ENCODE results near the gene SLC24A3.
"Not testable (repeated sequence)": the region's sequence is repeated elsewhere in the genome, so short reads cannot be mapped to it uniquely, and the experiment has no call there.

The SLC24A3 gene

DNA sequence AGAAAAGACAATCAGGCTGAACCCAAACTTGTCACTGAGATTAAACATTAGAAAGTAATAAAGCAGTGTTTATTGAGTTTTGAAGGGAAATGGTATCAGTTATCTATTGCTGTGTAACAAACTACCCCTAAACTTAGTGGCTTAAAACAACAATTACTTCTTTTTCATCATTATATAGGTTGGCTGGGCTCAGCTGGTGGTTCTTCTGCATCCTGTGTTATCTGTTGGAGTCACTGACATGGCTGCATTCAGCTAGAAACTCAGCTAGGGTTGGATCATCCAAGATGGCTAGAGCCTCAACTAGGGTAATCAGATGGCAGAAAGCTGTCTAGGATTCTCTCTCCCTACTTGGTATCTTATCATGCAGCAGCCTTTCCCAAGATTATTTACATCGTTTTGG is 533.1 kb downstream of the SLC24A3 start:
- no peak for DNase-seq (ENCODE audit: low read depth in 2 of 2)

- no peak for DNase-seq (ENCODE audit: low read depth in 2 of 2)
These were observed 534.0 kb downstream of the SLC24A3 start for GRCh38 chr20:19746396-19746795.

DNA sequence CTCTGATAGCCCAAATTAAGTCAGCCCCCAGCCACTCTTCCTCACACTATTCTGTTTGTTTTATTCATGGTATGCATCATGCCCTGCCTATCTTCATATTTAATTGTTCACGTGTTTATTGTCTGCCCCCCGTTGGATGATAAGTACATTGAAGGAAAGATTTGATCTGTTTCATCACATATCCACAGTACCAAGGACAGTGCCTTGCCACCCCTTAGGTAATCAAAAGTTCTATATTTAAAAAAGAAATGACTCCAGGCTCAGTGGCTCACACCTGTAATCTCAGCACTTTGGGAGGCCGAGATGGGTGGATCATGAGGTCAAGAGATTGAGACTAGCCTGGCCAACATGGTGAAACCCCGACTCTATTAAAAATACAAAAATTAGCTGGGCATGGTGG is 535.5 kb downstream of the SLC24A3 start:
- no peak for DNase-seq (ENCODE audit: low read depth in 2 of 2)

GRCh38 chr20:19748681-19749080 is 536.2 kb downstream of the SLC24A3 start:
- no peak for DNase-seq (ENCODE audit: low read depth in 2 of 2)

GRCh38 chr20:19749618-19750071 is 537.2 kb downstream of the SLC24A3 start:
- DNase-seq (ENCODE audit: low read depth in 2 of 2): no peak

DNA sequence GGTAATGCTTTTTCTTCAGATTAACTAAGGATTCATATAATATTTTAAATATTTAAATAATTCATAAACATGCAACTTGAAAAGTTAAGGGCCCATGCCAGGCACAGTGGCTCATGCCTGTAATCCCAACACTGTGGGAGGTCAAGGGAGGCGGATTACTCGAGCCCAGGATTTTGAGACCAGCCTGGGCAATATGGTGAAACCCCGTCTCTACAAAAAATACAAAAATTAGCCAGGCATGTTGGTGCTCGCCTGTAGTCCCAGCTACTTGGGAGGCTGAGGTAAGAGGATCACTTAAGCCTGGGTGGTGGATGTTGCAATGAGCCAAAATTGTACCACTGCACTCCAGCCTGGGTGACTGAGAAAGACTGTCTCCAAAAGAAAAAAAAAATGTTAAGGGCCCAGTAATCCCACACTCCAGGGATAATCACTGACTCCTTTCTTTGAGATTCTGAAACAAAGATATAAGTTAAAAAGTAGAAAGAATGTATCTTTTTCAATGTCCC is 537.7 kb downstream of the SLC24A3 start:
- no peak for DNase-seq (ENCODE audit: low read depth in 2 of 2)

- DNase-seq (ENCODE audit: low read depth in 2 of 2): no peak
These were observed 538.6 kb downstream of the SLC24A3 start for GRCh38 chr20:19750907-19751636.

GRCh38 chr20:19754201-19754600 is 541.8 kb downstream of the SLC24A3 start:
- DNase-seq (ENCODE audit: low read depth in 2 of 2): not testable (repeated sequence)

- DNase-seq (ENCODE audit: low read depth in 2 of 2): no peak
These were observed 544.5 kb downstream of the SLC24A3 start for GRCh38 chr20:19756761-19757486.

- DNase-seq (ENCODE audit: low read depth in 2 of 2): no peak
These were observed 545.2 kb downstream of the SLC24A3 start for GRCh38 chr20:19757487-19758132.

DNA sequence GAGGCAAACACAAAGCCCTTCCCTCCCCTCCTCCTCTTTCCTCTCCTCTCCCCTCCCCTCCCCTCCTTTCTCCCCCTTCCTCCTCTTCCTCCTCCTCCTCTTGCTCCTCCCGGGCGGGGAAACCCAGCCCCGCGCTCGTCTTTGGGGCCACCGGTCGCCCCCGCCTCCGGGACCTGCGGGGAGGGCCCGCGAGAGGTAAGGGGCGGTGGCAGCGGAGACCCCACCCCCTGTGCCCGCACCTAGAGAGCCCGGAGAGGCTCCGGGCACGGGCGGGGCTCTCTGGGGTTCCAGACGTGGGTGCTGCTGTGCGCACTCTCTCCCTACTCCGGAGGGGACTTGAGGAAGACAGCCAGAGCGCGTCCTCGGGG is 545.7 kb downstream of the SLC24A3 start, which contains the start of gene RIN2:
TSS of gene RIN2 (plus strand) at position 126 of the 368 bp plus-strand sequence. CDS start 131,344 bp downstream, outside the sequence.
- DNase-seq (ENCODE audit: low read depth in 2 of 2): no peak

DNA sequence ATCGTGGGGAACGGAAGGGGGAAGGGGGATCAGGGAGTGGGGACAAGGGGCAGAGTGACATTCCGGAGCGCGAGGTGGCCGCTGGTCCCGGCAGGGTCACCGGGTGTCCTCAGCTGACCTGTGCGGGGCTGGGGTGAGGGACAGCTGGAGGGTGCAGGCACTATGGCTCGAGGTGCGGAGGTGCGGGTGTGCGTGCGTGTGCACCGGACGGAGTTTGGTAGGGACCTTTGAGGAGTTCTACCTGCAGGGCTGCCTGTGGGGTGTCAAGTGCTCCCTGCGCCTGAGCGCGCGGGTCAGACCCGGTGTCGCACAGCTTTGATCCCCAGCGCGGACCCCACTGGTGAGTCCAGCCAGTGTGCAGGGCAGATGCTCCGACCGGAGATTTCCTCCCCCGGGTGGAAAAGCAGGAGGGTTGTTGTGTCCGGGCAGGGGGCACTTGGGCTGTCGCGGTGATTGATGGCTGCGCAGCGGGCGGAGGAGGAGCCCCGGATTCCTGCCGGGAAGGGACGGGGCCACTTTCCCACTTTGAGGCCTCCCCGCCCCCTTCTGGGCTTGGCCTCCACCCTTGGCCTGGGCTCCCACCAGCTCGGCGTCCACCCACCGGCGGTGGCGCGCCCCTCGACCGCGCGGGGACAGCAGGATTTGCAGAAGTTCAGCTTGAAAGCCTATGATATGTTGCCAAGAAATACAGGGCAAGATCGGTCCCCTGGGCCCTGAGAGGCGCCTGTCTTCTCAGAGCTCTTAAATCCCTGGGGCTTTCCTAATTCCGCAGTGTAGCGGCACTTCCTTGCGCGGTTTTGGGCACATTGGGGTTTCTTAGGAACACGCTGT is 546.3 kb downstream of the SLC24A3 start:
- no peak for DNase-seq (ENCODE audit: low read depth in 2 of 2)

DNA sequence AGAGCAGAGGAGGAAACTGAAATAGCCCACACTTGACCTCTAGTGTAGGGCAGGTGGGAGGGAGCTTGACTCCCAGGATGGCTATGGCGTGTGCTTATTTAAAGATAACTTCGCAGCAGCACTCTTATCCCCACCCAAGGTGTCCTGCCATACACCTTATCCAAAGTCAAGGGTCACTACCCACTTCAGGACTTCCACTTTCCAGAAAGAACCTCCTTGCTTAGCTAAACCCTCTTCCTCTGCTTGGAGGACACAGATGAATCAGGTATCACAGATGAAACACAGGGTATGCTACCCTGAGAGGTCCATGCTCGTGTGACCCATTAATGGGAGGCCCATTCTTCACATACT is 547.9 kb downstream of the SLC24A3 start:
- no peak for DNase-seq (ENCODE audit: low read depth in 2 of 2)

DNA sequence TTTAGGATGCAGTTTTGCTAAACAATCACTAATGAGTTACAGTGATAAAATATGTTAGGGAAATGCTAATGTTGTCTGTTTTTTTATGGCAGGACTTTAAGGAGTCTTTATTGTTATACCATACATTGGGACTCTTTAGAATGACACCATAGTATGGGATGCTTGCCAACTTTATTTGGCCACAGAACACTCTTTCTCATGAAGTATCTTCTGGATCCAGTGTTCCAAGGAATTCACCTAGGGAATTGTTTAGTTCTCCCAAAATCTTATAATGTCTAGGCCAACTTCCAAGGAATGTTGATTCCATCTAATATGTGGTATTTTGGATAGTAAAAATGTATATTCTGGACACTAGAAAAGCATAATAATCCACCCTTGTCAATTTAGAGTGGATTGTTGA is 548.9 kb downstream of the SLC24A3 start:
- DNase-seq (ENCODE audit: low read depth in 2 of 2): no peak

- DNase-seq (ENCODE audit: low read depth in 2 of 2): no peak
These were observed 549.4 kb downstream of the SLC24A3 start for GRCh38 chr20:19761841-19762240.

GRCh38 chr20:19764207-19764606 is 551.8 kb downstream of the SLC24A3 start:
- DNase-seq (ENCODE audit: low read depth in 2 of 2): no peak

- DNase-seq (ENCODE audit: low read depth in 2 of 2): no peak
These were observed 552.8 kb downstream of the SLC24A3 start for GRCh38 chr20:19765266-19765665.

DNA sequence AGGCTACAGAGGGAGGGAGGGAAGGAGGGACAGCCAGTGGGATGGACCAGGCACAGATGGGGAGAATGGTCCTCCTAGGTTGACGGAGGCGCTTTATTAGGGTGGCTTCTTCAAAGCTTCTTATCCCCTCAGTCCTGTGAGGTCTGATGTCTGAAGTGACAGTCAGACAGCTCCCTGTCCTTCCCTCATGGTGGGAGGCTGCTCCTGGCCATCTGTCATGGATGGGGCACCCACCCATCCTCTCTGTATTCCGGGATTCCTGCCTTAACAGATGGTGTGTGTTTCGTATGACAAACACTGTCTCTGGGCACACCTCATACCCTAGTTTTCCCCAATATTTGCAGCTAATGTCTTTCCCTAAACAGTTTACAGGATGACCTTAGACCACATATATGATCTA is 553.5 kb downstream of the SLC24A3 start:
- DNase-seq (ENCODE audit: low read depth in 2 of 2): no peak

- DNase-seq (ENCODE audit: low read depth in 2 of 2): no peak
These were observed 554.6 kb downstream of the SLC24A3 start for GRCh38 chr20:19767070-19767469.

- DNase-seq (ENCODE audit: low read depth in 2 of 2): no peak
These were observed 555.9 kb downstream of the SLC24A3 start for GRCh38 chr20:19768325-19768842.

GRCh38 chr20:19769507-19769906 is 557.1 kb downstream of the SLC24A3 start:
- DNase-seq (ENCODE audit: low read depth in 2 of 2): no peak

Data from stimulated activated CD8-positive, alpha-beta memory T cell treated with anti-CD3 and anti-CD28 coated beads, Interleukin-7, amount 100 ng/mL, for 1 hour (primary cell).